Measurements from ENCODE around the gene TNNI2. TPM values are rescaled to one million over a fixed set of nuclear protein-coding genes. Genes with fewer than 3 reads are reported as not detected.

The TNNI2 gene
- total RNA-seq, 1 donor from 2014 or later: not detected

- Mint-ChIP-seq H3K27me3 (peaks cover 3% of the 10 kb centered on the region), H3K4me3 (peak overlapping the region; percentile 79), H3K36me3 (ENCODE audit: low read depth) (no peaks in the 10 kb centered on the region), H3K4me1 (peaks cover 50% of the 10 kb centered on the region), H3K9me3 (no peaks in the 10 kb centered on the region), H3K27ac (peak overlapping the region; percentile 92)
- intact Hi-C loops (cut with micrococcal nuclease): loop anchor here (1.0 kb wide), 1 partner anchor 9 kb away; no protein-coding TSS in a partner anchor
- no peak for DNase-seq
These were observed 5.0 kb downstream of the TNNI2 start for GRCh38 chr11:1843796-1844195.

GRCh38 chr11:1844221-1845094, 5.7 kb downstream of the TNNI2 start:
- Mint-ChIP-seq H3K4me3 (peak overlapping the region; percentile 79), H3K36me3 (ENCODE audit: low read depth) (no peaks in the 10 kb centered on the region), H3K9me3 (no peaks in the 10 kb centered on the region), H3K27me3 (peaks cover 3% of the 10 kb centered on the region), H3K4me1 (peaks cover 56% of the 10 kb centered on the region), H3K27ac (peak overlapping the region; percentile 92)
- intact Hi-C loops (cut with micrococcal nuclease): loop anchor here (1.0 kb wide), 1 partner anchor 8 kb away; no protein-coding TSS in a partner anchor
- peak; percentile 83 for DNase-seq

- intact Hi-C loops (cut with micrococcal nuclease): no loop called here
- H3K4me1 Mint-ChIP-seq: peaks cover 54% of the 10 kb centered on the region
- H3K27me3 Mint-ChIP-seq: peaks cover 3% of the 10 kb centered on the region
- H3K27ac Mint-ChIP-seq: peak overlapping the region; percentile 92
- no peaks in the 10 kb centered on the region for H3K36me3 Mint-ChIP-seq (ENCODE audit: low read depth)
- peak overlapping the region; percentile 79 for H3K4me3 Mint-ChIP-seq
- H3K9me3 Mint-ChIP-seq: no peaks in the 10 kb centered on the region
- no peak for DNase-seq
These were observed 6.3 kb downstream of the TNNI2 start for GRCh38 chr11:1845095-1845429.

- H3K9me3 Mint-ChIP-seq: no peaks in the 10 kb centered on the region
- no peak for DNase-seq
- H3K27ac Mint-ChIP-seq: peak overlapping the region; percentile 92
- H3K4me3 Mint-ChIP-seq: peak overlapping the region; percentile 79
- intact Hi-C loops (cut with micrococcal nuclease): no loop called here
- H3K27me3 Mint-ChIP-seq: peaks cover 3% of the 10 kb centered on the region
- H3K4me1 Mint-ChIP-seq: peaks cover 58% of the 10 kb centered on the region
- no peaks in the 10 kb centered on the region for H3K36me3 Mint-ChIP-seq (ENCODE audit: low read depth)
These were observed 7.0 kb downstream of the TNNI2 start for GRCh38 chr11:1845561-1846452.

- Mint-ChIP-seq H3K27ac (peak overlapping the region; percentile 71), H3K4me1 (peaks cover 65% of the 10 kb centered on the region), H3K9me3 (no peaks in the 10 kb centered on the region), H3K4me3 (no peak overlapping the region), H3K36me3 (ENCODE audit: low read depth) (no peaks in the 10 kb centered on the region), H3K27me3 (peaks cover 3% of the 10 kb centered on the region)
- intact Hi-C loops (cut with micrococcal nuclease): no loop called here
- no peak for DNase-seq
These were observed 7.7 kb downstream of the TNNI2 start for GRCh38 chr11:1846453-1846932.

GRCh38 chr11:1847006-1847735, 8.4 kb downstream of the TNNI2 start:
- H3K4me3 Mint-ChIP-seq: no peak overlapping the region
- H3K27me3 Mint-ChIP-seq: peaks cover 3% of the 10 kb centered on the region
- H3K27ac Mint-ChIP-seq: peak overlapping the region; percentile 45
- no peak for DNase-seq
- H3K9me3 Mint-ChIP-seq: no peaks in the 10 kb centered on the region
- H3K36me3 Mint-ChIP-seq (ENCODE audit: low read depth): no peaks in the 10 kb centered on the region
- intact Hi-C loops (cut with micrococcal nuclease): no loop called here
- peaks cover 69% of the 10 kb centered on the region for H3K4me1 Mint-ChIP-seq

- DNase-seq: no peak
- H3K4me1 Mint-ChIP-seq: peaks cover 76% of the 10 kb centered on the region
- H3K27ac Mint-ChIP-seq: peak overlapping the region; percentile 71
- intact Hi-C loops (cut with micrococcal nuclease): no loop called here
- no peaks in the 10 kb centered on the region for H3K9me3 Mint-ChIP-seq
- peaks cover 5% of the 10 kb centered on the region for H3K36me3 Mint-ChIP-seq (ENCODE audit: low read depth)
- H3K4me3 Mint-ChIP-seq: peak overlapping the region; percentile 26
- H3K27me3 Mint-ChIP-seq: peaks cover 3% of the 10 kb centered on the region
These were observed 9.3 kb downstream of the TNNI2 start for GRCh38 chr11:1847926-1848639.

- H3K27me3 Mint-ChIP-seq: peaks cover 3% of the 10 kb centered on the region
- no peaks in the 10 kb centered on the region for H3K9me3 Mint-ChIP-seq
- H3K4me1 Mint-ChIP-seq: peaks cover 69% of the 10 kb centered on the region
- peaks cover 5% of the 10 kb centered on the region for H3K36me3 Mint-ChIP-seq (ENCODE audit: low read depth)
- intact Hi-C loops (cut with micrococcal nuclease): no loop called here
- no peak overlapping the region for H3K4me3 Mint-ChIP-seq
- H3K27ac Mint-ChIP-seq: peak overlapping the region; percentile 77
- no peak for DNase-seq
These were observed 10.1 kb downstream of the TNNI2 start for GRCh38 chr11:1848640-1849430.

GRCh38 chr11:1851468-1852180, 12.8 kb downstream of the TNNI2 start:
- DNase-seq: no peak
- H3K4me1 Mint-ChIP-seq: peaks cover 51% of the 10 kb centered on the region

GRCh38 chr11:1852271-1852876, 13.6 kb downstream of the TNNI2 start:
- DNase-seq: no peak
- Mint-ChIP-seq H3K27ac (peak overlapping the region; percentile 99), H3K9me3 (no peaks in the 10 kb centered on the region), H3K36me3 (ENCODE audit: low read depth) (peaks cover 8% of the 10 kb centered on the region), H3K27me3 (peaks cover under 1% of the 10 kb centered on the region), H3K4me3 (peak overlapping the region; percentile 93), H3K4me1 (peaks cover 47% of the 10 kb centered on the region)
- intact Hi-C loops (cut with micrococcal nuclease): loop anchor here (1.0 to 5.0 kb wide), 6 partner anchors 8 to 548 kb away; partner anchors contain the start of genes DUSP8, TNNT3 and TSSC4

More at GRCh38 chr11:1851468-1852180, 12.8 kb downstream of the TNNI2 start:
- Mint-ChIP-seq H3K4me3 (peak overlapping the region; percentile 93), H3K9me3 (no peaks in the 10 kb centered on the region), H3K27me3 (peaks cover 2% of the 10 kb centered on the region), H3K27ac (peak overlapping the region; percentile 99), H3K36me3 (ENCODE audit: low read depth) (peaks cover 8% of the 10 kb centered on the region)
- intact Hi-C loops (cut with micrococcal nuclease): loop anchor here (1.0 to 5.0 kb wide), 6 partner anchors 7 to 549 kb away; partner anchors contain the start of genes DUSP8, TNNT3 and TSSC4

- intact Hi-C loops (cut with micrococcal nuclease): loop anchor here (1.0 to 5.0 kb wide), 6 partner anchors 9 to 548 kb away; partner anchors contain the start of genes DUSP8, TNNT3 and TSSC4
- H3K4me1 Mint-ChIP-seq: peaks cover 42% of the 10 kb centered on the region
- peaks cover 8% of the 10 kb centered on the region for H3K36me3 Mint-ChIP-seq (ENCODE audit: low read depth)
- no peaks in the 10 kb centered on the region for H3K27me3 Mint-ChIP-seq
- peak within 1 kb of the TSS; percentile 93 for H3K4me3 Mint-ChIP-seq
- DNase-seq: peak; percentile 96
- peak within 1 kb of the TSS; percentile 99 for H3K27ac Mint-ChIP-seq
- no peaks in the 10 kb centered on the region for H3K9me3 Mint-ChIP-seq
These were observed 14.1 kb downstream of the TNNI2 start, which contains the start of gene LSP1 for GRCh38 chr11:1852877-1853276. TSS of gene LSP1 (plus strand) at chr11:1853084. CDS start at chr11:1853145, 61 bp downstream.
